ENCODE results near the gene CST9. TPM values are rescaled to one million over a fixed set of nuclear protein-coding genes. Genes with fewer than 3 reads are reported as not detected.

CST9 gene
- total RNA-seq, 4 donors from 2014 or later, result not detected

DNA sequence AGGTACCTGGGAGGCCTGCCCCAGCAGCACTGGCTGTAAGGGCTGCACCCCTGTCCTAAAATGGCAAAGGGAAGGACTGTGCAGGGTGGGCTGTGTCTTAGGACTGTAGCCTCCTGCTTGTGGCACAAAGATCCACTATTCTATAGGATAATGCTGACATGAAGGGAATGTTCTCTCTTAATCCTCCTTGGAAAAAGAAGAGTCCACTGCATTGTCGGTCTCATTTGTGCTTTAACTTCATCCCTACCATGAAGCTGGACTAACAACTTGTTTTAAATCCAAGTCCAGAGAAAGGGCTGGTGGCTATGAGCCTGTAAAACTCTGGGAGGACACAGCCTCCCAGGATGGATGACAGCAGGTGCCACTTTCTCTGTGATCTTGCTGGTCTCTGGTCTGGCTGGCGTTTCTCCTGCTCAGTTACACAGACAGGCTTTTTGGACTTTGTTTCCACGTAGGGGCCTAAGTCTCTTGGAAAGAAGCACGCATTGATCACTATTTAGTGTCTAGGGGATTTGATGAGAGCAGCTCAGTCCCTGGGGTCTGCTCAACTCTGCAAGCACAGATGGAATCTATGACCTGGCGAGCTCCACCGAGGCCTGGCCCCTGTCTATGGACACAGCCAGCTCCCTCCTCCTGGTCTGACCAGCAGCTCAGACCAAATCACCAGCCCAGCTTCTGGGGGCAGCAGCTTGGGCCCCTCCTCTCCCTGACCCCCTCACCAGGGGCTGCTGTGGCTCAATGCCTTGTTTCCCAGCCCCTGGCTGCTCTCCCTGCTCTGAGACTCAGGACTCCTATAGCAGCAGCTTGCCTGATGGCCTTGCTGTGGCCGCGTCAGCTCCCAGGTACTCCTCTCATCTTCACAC is 27.2 kb upstream of the CST9 start:
- DNase-seq (peak in 1 of 2 donors; percentile 34), ATAC-seq (no peak)
- TF ChIP-seq POLR2A (IDR thresholded peaks at IDR 0.05), result no peak
- TF ChIP-seq, protein P1, sequence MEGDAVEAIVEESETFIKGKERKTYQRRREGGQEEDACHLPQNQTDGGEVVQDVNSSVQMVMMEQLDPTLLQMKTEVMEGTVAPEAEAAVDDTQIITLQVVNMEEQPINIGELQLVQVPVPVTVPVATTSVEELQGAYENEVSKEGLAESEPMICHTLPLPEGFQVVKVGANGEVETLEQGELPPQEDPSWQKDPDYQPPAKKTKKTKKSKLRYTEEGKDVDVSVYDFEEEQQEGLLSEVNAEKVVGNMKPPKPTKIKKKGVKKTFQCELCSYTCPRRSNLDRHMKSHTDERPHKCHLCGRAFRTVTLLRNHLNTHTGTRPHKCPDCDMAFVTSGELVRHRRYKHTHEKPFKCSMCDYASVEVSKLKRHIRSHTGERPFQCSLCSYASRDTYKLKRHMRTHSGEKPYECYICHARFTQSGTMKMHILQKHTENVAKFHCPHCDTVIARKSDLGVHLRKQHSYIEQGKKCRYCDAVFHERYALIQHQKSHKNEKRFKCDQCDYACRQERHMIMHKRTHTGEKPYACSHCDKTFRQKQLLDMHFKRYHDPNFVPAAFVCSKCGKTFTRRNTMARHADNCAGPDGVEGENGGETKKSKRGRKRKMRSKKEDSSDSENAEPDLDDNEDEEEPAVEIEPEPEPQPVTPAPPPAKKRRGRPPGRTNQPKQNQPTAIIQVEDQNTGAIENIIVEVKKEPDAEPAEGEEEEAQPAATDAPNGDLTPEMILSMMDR (IDR thresholded peaks at IDR 0.05 in 4 of 5, conservative IDR thresholded peaks at IDR 0.05 in 1 of 5), result no peak
- Histone ChIP-seq H3K9me3 (no peaks in the 10 kb centered on the region), H3K27me3 (no peaks in the 10 kb centered on the region), H3K4me1 (peaks cover 52 to 54% of the 10 kb centered on the region in 2 donors), H3K4me3 (no peak overlapping the region), H3K27ac (peak overlapping the region; percentile 96 to 100 (median 96)), H3K36me3 (peaks cover 0 to 14% of the 10 kb centered on the region in 2 donors)
- intact Hi-C loops (cut with DNase I; ENCODE audit: low total_unique reads), result loop anchor here (10.0 kb wide), 1 partner anchor 208 kb away; the partner anchor contains the start of gene NAPB
- in situ Hi-C loops (cut with MboI; ENCODE audit: low sequenced_read_pairs in 4 of 4), result loop anchor here (10.0 to 25.0 kb wide), 4 partner anchors 268 to 1429 kb away; partner anchors contain the start of genes ACSS1 (in 2 of the 4), GZF1 (in 2 of the 4) and APMAP (in 1 of the 4)

DNA sequence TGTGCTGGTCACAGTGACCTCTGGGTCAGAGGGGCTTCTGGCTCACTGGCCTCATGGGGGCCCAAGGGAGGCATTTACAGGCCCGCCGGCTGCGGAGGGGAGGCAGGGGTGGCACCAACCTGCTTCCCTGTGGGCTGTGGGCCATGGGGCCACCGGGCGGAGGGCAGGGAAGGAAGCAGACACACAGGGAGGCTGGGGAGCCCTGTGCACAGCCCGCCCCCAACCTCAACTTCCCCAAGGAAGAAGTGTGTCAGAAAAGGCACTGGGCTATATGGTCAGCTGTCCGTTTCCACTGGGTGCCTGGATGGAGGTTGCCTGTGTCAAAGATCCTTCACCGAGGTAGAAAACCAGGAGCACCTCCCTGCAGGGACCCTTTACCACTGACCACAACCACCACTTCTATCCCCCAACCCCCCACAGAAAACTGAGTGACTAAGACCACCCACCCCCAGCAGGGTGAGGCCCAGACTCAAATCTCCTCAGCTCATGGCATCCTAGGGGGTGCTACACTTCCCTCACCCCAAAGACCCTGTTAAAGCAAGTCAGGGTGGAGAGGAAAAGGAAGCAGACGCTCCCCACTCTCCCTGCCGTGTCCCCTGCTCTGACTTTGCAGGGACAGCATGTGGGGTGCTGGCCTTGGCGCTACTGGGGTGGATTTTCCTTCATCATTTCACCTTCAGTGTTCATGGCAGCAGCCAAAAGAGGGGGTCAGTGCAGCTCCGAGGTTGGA is 26.4 kb upstream of the CST9 start:
- ATAC-seq (no peak), DNase-seq (peak in 1 of 2 donors; percentile 37)
- Histone ChIP-seq H3K27ac (peak overlapping the region; percentile 96 to 100 (median 96)), H3K4me3 (no peak overlapping the region), H3K4me1 (peaks cover 52 to 60% of the 10 kb centered on the region in 2 donors), H3K27me3 (no peaks in the 10 kb centered on the region), H3K9me3 (no peaks in the 10 kb centered on the region), H3K36me3 (peaks cover 0 to 14% of the 10 kb centered on the region in 2 donors)
- TF ChIP-seq POLR2A (IDR thresholded peaks at IDR 0.05), result no peak
- TF ChIP-seq, protein P1 (IDR thresholded peaks at IDR 0.05 in 4 of 5, conservative IDR thresholded peaks at IDR 0.05 in 1 of 5), result no peak
- in situ Hi-C loops (cut with MboI; ENCODE audit: low sequenced_read_pairs in 4 of 4) (loop anchor here (10.0 to 25.0 kb wide), 4 partner anchors 267 to 1430 kb away; partner anchors contain the start of genes ACSS1 (in 2 of the 4), GZF1 (in 2 of the 4) and APMAP (in 1 of the 4)), intact Hi-C loops (cut with DNase I; ENCODE audit: low total_unique reads) (loop anchor here (10.0 kb wide), 1 partner anchor 207 kb away; the partner anchor contains the start of gene NAPB)

DNA sequence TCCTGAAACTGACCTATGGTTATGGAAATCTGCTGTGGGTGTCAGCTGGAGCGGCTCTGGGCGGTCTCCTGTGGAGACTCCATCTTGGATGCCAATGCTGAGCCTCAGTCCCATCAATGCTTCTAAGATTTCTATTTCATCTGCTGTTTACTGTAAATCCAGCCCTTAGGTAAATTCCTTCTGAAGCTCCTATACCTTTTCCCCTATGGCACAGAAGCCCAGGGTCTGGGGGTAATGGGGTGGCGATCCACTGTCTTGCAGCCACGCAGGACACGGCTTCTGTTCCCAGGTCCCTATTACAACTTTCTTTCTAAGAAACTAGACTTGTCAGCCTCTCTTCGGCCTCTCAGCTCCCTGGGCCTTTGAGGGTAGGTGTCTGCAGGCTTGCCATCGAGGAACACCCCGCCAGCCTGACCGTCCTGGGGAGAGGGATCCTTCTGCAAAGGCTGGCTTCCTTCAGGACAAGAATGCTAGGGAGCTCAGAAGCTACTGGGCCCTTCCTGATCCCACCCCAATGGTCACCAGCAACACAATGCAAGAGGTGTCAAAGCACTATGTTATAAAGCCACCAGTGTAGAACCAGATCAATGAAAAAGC is 25.6 kb upstream of the CST9 start:
- DNase-seq, result no peak
- Histone ChIP-seq H3K27me3 (no peaks in the 10 kb centered on the region), H3K4me3 (no peak overlapping the region), H3K27ac (peak overlapping the region; percentile 96 to 100 (median 96)), H3K36me3 (peaks cover 0 to 14% of the 10 kb centered on the region in 2 donors), H3K4me1 (peaks cover 51 to 61% of the 10 kb centered on the region in 2 donors), H3K9me3 (no peaks in the 10 kb centered on the region)
- no peak for TF ChIP-seq POLR2A (IDR thresholded peaks at IDR 0.05)
- TF ChIP-seq, protein P1 (IDR thresholded peaks at IDR 0.05 in 4 of 5, conservative IDR thresholded peaks at IDR 0.05 in 1 of 5), result no peak
- ATAC-seq, result no peak
- intact Hi-C loops (cut with DNase I; ENCODE audit: low total_unique reads) (loop anchor here (10.0 kb wide), 1 partner anchor 207 kb away; the partner anchor contains the start of gene NAPB), in situ Hi-C loops (cut with MboI; ENCODE audit: low sequenced_read_pairs in 4 of 4) (loop anchor here (10.0 to 25.0 kb wide), 4 partner anchors 267 to 1431 kb away; partner anchors contain the start of genes ACSS1 (in 2 of the 4), GZF1 (in 2 of the 4) and APMAP (in 1 of the 4))

DNA sequence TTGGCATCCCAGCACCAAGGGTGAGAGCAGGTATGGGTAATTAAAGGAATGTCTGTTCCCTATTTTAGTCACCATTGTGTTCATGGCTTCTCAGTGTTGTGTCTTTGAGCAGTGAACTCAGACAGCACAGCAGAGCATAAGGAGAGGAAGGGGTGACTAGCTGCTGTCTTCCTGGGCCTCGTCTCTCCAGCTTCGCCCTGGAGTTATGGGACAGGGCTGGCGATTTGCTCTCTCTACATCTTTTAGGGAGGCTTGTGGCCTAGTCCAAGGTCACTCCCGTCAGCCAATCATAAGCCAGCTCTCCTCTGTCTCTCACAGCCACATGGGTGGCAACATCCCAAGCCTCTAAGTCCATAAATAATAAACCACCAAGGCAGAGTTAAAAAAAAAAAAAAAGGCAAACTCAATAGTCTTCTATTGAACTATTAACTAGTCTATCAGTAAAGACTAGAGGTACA is 24.7 kb upstream of the CST9 start:
- H3K27ac ChIP-seq, result peak overlapping the region; percentile 80 to 100 (median 96)
- TF ChIP-seq, protein P1 (IDR thresholded peaks at IDR 0.05 in 4 of 5, conservative IDR thresholded peaks at IDR 0.05 in 1 of 5), result no peak
- no peak for TF ChIP-seq POLR2A (IDR thresholded peaks at IDR 0.05)
- intact Hi-C loops (cut with DNase I; ENCODE audit: low total_unique reads), result loop anchor here (10.0 kb wide), 1 partner anchor 206 kb away; the partner anchor contains the start of gene NAPB
- H3K9me3 ChIP-seq, result no peaks in the 10 kb centered on the region
- DNase-seq (peak in 1 of 2 donors; percentile 27), ATAC-seq (no peak)
- H3K4me3 ChIP-seq, result no peak overlapping the region
- in situ Hi-C loops (cut with MboI; ENCODE audit: low sequenced_read_pairs in 4 of 4), result loop anchor here (10.0 to 25.0 kb wide), 4 partner anchors 266 to 1432 kb away; partner anchors contain the start of genes ACSS1 (in 2 of the 4), GZF1 (in 2 of the 4) and APMAP (in 1 of the 4)
- no peaks in the 10 kb centered on the region for H3K27me3 ChIP-seq
- H3K36me3 ChIP-seq, result peaks cover 0 to 14% of the 10 kb centered on the region in 2 donors
- H3K4me1 ChIP-seq, result peaks cover 49 to 61% of the 10 kb centered on the region in 2 donors

Measured in gastrocnemius medialis (tissue), 4 donors.